GM19397 (cell line): ENCODE measurements around the gene ORC5.
"Not testable (repeated sequence)": the region's sequence is repeated elsewhere in the genome, so short reads cannot be mapped to it uniquely, and the experiment has no call there.

ENCODE experiments used
- ATAC-seq: cut with Tn5 transposase; IDR thresholded peaks from one replicate; pipeline ENCODE4 v1.9.1; 2021; ENCODE audit warnings: mild to moderate bottlenecking, moderate library complexity; ENCODE audit not compliant: unreplicated experiment

The ORC5 gene

DNA sequence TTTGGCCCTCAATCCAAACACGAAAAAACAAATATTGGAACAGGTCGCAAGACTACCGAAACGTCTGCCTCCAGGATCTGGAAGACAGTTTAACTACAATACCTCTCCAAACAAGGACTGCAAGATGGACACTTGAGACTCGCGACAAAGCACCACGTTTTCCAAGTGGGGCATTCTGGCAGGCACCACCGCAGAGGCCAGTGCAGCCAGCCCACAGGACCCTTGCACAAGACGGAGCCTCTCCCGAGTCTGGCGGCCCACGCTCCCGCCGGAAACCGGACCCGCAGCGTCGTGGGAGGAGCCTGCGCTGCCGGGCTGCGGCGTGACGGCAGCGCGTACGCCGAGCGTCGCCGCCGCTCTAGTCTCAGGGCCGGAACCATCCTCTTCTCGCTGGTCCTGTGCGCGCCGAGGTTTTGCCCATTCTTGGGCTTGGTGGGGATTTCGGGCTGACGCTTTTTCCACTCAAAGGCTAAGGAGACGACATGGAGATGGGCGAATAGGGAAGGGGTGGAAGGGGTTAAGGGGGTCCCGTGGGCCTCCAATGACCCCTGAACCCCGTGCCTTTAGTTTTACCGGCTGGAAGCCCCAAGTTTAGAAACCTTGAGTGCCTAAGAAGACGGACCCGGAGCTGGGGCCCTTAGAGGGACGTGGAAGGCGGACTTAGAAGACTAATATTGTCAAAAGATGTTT lies at the start of gene ORC5:
Gene ORC5, minus strand, starts transcription at position 283 of the 690 bp plus-strand sequence. Its CDS starts 109 bp downstream, at position 174.
- ATAC-seq = peak; percentile 100

DNA sequence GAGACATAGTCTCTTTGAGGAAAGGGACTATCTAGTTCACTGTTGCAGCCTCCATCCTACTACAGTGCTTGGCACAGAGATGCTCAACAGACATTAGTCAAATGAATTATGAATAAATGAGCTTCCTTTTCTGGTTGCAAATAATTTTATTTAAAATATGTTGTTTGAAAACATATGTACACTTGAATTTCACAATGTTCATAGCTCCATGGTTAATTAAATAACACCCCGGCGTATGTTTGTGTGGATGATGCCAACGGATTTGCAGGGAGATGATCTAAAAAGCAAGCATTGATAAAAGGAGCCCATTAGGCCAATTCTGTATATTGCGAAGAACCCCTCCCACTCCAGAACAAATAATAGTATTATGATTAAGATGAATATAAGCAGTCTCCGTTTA lies 47.8 kb upstream of the ORC5 start:
- ATAC-seq = no peak

DNA sequence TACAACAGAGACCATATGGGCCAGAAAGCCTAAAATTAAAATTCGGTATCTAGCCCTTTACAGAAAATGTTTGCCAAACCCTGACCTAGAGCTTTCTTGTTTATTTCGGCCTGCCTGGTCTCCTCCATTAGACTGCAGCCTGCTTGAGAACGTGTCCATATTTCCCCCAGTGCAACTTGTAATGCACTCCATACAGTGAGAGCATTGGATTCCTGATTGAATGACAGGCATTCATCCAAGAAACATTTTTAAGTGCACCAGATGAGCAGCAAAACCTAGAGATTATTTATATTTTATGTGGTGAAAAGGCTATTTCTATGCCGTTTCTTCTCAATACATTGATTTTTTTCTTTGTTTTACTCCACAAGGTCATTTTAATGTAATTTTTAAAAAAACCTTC lies 47.4 kb upstream of the ORC5 start:
- ATAC-seq = no peak

DNA sequence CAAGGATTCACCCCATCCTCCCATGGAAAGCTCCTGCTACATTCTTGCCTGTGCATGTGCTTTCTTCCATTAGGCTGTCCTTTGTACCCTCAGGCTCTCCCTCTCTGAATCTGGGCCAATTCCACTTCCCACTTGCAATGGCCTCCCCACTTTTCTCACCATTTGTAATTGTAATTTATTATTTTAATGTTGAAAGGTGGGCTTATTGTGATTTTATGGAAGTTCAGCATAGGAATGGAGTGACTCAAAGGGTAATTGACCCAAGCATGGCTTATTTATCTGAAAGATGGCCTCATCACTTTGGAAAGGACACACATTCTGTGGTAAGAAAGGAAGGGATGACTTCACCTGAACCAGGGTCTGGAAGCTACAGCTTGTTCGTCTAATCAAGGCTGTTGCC lies 46.9 kb upstream of the ORC5 start:
- ATAC-seq = no peak

DNA sequence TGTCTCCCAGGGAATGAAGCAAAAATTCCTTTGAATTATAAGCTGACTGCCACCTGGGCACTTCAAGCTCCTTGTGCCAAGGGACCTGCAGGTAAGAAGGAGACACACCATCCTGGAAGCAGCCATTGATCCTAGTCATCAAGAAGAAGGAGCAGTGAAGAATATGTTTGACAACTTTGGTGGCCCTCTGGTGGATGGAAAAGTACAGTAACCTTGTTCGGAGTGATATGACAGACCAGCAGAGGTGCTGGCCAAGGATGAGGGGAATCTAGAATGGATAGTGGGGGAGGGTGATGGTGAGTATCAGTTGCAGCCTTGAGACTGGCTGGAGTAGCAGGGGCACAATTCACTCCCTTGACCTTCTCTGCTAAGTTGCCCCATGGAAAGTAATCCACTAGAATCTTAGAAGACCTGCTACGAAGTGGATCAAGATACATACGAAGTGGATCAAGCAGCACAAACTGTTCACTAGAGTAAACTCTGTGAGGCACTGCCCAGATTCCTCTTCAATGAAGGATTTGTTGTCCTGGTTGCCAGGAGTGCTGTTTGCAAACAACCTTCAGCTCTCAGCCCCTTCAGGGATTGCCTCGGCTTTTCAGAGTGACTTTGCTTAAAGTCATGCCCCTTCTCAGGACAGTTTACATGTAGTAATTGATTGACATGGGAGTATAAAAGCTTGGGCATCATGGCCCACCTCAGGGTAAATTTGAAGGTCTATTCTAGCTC lies 44.8 kb upstream of the ORC5 start:
- no peak for ATAC-seq

DNA sequence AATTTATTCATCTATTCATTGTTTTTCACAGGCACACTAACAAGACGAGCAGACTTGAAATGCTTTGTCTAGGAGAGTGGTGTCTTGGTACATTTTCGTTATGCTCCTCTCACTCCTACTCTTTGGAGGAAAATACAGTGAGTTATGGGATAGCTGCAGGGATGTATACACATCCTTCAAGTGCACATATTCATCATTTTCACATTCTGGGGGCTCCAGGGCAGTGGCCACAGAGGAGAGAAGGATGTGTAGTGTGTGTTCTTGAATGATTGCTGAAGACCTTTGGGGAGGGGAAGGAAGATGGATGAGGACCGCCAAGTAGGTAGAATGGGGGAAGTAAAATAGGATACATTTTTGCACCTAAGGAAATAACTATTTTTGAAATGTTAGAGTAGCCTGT lies 34.8 kb upstream of the ORC5 start:
- no peak for ATAC-seq

DNA sequence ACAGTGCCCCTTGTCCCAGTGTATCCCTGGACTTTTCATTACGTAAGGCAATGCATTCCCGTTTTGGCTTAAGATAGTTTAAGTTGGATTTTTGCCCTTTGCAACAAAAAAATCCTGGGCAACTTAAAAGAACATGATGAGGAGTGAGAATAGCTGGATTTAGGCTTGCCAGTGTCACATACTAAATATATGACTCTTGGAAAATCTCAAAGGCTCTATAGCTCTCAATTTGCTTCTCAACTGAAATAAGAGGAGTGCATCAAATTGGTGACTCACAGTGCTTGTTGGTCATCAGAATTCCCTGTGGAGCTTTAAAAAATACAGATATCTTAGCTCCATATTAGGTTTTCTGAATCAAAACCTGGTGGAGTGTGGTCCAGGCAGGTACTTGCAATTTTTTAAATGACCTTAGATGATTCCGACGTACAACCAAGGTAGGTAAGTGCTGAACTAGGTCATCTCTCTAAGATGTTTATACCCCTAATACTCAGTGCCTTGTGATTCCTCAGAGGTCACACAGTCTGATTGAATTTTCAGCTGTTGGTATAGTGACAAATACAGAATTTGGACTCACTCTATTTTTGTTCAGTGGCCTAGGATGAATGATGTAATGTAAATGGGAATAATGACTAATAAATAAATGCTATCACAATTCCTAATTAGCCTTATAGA lies 33.9 kb upstream of the ORC5 start:
- ATAC-seq = no peak

DNA sequence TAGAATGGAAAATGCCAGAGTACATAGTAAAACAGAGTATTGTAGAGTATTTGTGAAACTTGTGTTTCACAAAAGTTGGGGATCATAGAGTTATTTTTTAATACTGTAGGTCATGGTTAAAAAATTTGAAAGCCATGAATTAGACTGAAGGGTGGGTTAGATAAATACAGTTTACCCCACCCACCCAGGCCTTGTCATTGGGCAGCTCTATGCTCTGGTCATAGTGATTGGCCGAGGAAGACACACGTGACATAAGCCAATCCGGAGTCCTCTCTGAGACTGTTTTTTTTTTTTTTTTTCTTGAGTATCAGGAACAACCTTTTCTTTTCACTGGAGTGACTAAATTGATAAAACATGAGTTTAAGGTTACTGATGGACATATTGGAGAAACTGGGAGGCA lies 33.3 kb upstream of the ORC5 start:
- ATAC-seq = no peak

DNA sequence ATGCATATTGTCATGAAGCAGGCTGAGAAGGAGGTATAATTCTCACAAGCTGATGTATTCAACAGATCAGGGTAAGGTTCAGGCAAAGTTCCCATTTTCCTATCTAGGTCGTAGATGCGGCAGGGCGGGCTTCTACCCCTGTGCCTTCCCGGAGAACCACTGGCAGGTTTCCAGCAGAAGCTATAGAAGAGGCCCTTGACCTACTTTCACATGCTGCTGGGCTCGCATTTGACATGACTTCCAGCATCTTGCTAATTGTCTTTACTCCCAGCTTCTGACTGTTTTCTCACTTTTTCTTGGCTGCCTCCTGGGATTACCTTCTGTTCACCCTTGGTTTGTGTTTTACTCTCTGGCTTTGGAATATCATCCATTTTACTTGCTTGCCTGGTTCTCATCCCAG lies 32.6 kb upstream of the ORC5 start:
- no peak for ATAC-seq

DNA sequence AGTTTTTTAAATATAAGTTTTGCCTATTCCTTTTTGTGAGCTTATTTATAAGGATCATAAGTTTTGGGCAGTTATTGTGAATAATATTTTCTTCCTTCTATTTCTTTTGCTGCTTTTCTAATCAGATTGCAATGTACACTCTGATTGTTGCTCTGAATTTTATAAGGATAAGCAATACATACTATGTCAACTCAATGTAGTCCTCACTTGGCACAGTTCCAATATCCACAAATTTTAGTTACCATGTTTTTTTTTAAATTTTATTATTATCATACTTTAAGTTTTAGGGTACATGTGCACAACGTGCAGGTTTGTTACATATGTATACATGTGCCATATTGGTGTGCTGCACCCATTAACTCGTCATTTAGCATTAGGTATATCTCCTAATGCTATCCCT lies 27.2 kb upstream of the ORC5 start:
- not testable (repeated sequence) for ATAC-seq

DNA sequence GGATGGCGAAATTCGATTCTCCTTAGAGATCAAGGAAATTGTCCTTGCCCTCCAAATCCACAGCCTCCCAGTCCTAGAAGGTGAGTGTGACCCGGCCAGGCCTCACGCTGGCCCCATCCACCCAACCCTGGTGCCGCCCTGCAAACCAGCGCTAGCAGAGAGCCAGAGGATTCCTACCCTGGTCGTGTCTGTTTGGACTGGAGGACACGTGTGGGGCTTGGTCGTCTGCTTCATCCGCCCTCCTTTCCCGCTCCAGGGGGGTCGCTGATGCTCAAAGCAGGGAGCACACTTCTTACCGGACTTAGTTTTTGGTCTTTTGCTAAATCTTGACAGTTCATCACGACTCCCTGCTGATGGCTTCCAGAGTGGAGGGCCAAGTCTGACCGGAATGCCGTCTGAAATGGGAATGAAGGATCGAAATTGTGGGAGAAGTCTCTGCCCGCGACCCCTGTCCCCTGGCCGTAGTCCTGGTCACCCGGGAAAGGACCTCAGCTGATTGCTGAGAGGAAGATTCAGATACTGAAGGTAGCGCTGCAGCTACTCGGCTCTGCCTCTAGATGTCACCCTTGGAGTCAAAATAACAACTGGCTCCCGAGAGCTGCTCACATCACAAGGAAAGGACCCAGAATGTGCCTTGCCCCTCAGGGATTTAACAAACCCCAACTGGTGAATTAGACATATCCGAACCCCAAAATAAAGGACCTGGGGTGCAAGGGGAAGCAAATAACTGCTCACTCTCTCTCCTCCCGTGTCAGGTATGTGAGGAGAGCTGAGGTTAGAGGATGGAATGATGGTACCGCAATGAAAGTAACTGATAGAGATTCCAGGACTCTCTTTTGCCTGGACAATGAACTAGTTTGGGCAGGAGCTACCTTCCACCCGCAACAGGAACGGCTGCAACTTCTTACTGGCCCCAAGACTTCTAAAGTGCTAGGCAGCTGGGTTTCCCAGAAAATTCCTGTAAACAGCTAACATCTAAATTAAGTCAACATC lies 23.5 kb upstream of the ORC5 start:
- peak; percentile 91 for ATAC-seq

DNA sequence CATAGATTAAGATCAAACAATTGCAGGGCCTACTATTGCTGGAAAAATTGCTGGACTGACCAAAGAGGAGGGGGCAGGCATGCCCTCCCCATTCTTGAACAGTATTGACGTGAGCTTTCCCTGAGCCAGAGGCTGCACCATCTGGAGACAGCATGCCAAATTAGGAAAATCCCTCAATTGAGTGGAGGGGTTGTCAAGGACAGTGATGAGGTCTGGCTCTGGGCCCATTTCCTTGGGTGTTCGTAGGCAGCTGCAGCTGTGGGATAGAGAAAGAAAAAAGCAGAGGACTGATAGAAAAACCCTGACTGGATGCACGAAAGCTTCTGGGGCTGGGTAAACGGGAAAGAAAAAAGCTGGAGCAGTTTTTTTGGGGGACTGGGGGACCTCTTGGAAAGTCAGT lies 22.8 kb upstream of the ORC5 start:
- ATAC-seq = no peak

DNA sequence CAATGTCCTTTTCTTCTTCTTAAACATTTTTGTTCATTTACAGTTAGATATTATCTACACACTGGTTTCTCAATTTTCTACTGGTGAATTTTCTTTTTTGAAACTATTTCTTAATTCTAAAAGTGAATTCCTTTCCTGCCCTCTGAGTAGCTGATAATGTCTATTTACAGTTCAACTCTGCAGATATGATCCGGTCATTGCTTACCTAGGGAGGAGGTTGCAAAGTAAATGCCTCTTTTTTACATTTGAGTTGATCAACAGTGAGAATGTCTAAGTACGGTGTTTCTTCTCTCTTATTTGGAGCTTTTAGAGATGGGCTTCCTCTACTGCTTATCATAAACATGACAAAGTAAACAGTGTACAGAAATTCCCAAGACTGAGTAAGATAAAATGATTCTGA lies 20.6 kb upstream of the ORC5 start:
- no peak for ATAC-seq

DNA sequence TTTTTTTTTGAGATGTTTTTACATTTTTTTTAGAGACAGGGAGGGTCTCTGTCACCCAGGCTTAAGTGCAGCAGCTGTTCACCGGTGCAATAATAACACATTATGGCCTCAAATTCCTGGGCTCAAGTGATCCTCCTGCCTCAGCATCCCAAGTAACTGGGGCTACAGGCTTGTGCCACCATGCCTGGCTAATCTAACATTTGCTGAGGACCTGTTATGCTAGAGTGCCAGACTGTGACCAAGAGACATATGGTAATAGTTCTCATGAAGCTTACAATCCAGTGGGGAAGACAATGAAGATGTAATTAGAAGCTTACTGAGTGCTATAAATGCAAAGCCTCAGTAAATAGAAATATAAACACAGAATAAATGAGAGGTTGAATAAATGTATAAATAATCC lies 17.6 kb upstream of the ORC5 start:
- no peak for ATAC-seq

DNA sequence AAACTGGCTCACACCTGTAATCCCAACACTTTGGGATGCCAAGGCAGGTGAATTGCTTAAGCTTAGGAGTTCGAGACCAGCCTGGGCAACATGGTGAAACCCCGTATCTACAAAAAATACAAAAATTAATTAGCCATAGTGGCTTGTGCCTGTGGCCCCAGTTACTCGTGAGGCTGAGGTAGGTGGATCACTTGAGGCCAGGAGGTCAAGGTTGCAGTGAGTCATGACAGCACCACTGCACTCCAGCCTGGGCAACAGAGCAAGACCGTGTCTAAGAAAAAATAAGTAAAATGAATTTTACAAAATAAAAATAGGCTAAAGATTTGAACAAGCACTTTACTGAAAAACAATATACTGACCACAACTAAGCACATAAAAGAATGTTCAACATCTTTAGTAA lies 9.8 kb upstream of the ORC5 start:
- ATAC-seq = no peak

DNA sequence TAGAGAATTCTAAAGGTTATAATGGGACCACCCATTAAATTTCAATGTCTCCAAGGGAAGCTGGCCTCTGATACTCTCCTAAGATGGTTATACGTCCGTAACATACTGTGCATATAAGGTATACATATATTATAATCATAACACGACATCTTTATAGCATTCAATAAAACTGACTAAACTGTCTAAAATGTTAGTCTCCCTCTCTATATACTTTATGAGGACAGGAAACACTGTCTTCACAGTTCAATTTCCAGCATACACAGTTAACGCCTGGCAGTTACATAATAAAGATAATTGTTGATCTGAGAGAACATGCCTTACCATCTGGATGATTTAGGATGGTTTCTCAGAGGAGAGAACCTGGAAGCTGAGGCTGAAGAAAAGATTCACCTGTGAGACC lies 1.2 kb upstream of the ORC5 start:
- no peak for ATAC-seq

DNA sequence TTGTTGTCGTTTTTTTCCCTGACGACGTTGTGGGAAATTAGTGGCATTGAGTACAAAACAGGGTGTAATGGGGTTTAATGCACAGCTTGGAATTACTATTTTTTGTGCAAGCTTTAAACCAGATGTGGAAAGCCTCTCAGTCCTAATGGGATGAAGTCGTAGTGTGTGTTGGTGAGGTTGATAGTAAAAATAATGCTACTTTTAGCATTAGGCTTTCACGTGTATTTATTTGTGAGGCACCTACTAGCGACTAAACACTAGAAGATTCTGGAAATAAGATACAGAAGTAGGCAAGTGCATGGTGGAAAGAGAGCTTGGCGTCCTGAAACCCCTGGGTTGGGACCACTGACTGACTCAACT lies 588 bp upstream of the ORC5 start:
- ATAC-seq = no peak

DNA sequence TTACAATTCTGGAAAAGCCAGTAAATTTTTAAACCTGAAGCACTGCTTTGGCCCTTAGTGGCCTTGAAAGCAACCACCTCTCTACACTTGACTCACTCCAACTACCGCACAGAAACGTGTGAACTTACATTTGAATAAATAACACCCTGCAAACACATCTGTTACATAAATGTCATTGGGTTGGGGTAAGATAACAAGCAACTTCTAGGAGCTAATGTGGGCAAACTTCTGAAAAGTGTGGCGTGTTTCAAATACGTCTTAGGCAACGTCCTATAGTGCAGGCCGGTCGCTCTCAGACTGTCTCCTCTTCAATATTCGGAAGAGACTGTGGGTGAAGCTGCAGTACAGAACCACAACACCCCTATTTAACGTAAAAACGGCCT lies 474 bp downstream of the ORC5 start:
- ATAC-seq = peak; percentile 24

DNA sequence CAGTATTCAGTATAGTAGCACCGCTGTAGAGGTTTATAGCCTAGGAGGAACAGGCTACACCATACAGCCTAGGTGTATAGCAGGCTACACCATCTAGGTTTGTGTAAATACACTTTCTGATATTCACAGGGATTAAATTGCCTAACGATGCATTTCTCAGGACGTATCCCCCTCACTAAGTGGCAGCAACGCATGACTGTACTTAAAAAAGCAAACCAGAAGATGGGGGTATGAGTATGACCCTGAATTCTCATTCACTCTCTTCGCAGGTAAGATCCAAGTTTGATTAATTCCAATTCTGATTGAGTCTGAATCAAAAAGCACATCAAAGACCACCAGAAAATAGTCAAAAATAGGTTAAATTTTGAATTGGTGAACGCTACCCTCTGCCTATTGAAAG lies 972 bp downstream of the ORC5 start:
- ATAC-seq = no peak

DNA sequence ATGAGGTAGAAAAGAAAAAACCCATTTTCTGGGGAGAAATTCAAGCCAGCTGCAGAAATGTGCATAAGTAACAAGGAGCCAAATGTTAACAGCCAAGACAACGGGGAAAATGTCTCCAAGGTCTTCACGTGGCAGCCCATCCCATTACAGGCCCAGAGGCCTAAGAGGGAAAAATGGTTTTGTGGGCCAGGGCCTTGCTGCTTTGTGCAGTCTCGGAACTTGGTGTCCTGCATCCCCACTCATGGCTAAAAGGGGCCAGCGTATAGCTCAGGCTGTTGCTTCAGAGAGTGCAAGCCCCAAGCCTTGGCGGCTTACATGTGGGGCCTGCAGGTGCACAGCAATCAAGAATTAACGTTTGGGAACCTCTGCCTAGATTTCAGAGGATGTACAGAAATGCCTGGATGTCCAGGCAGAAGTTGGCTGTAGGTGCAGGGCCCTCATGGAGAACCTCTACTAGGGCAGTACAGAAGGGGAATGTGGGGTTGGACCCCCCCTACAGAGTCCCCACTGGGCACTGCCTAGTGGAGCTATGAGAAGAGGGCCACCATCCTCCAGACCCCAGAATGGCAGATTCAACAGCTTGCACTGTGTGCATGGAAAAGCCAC lies 9.0 kb downstream of the ORC5 start:
- no peak for ATAC-seq

DNA sequence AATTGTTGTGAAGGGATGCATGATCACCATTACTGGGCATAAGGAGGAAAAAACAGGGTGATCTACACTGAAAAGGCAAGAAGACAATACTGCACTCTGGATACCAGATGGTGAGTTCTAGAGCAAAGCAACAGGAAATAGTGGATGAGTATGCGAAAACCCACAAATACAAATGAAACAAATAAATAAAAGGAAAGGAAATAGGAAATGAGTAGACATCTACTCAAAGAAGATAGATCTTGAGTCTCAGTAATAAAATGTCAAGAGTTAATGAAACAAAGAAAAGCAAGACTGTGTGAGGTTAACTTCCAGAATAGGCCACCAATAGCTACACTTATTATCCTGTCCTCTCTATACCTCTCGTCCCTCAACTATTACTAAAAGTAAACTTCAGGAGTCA lies 11.7 kb downstream of the ORC5 start:
- ATAC-seq = no peak
